Left cardiac atrium (tissue), 2 donors: ENCODE data around the gene ABHD11. TPM values are rescaled to one million over a fixed set of nuclear protein-coding genes. Genes with fewer than 3 reads are reported as not detected.

Experiments
- microRNA-seq, 2 donors: library from miRNA; unstranded; fragments of <30 nt; microRNA quantifications; one replicate each; pipeline ENCODE4 v1.2.0, GENCODE V29; 2020
- total RNA-seq, 2 donors: library from RNA; stranded (reverse); fragmentation: NEBNext Ultra II Directional; extraction: Animal tissue kit (Norgen Biotek cat#: 25700); gene quantifications; one replicate each; pipeline ENCODE4 v1.2.1, GENCODE V29; 2021
- donor health status: DM: no; HTN: yes; CAD: no; lungs with severe emphysema.
- donor health status: DM: yes; HTN: yes; CAD: no.

The ABHD11 gene
- total RNA-seq, 2 donors from 2014 or later = 22.6 to 27.4 TPM

Small RNA genes lying within 50 kb of the gene (microRNA-seq; reads per million reads assigned to microRNA genes)
- 0 reads per million in 2 donors for gene MIR4284

Other genes starting within 250 kb of the ABHD11 start
- 10 to 100 TPM; 40.6 to 44.4 TPM for gene BAZ1B, start 216.5 kb downstream of the ABHD11 start, total RNA-seq
- 10 to 100 TPM; 60.7 to 73.0 TPM for gene BCL7B, start 181.1 kb downstream of the ABHD11 start, total RNA-seq
- 10 to 100 TPM; 14.3 to 24.8 TPM for gene TBL2, start 160.2 kb downstream of the ABHD11 start, total RNA-seq
- 10 to 100 TPM; 14.0 to 29.1 TPM for gene MLXIPL, start 114.3 kb downstream of the ABHD11 start, total RNA-seq
- gene VPS37D, start 71.0 kb downstream of the ABHD11 start, total RNA-seq = 1 to 10 TPM; 1.4 to 2.5 TPM
- gene DNAJC30, start 55.3 kb downstream of the ABHD11 start, total RNA-seq = 10 to 100 TPM; 13.6 to 14.3 TPM
- 10 to 100 TPM; 70.3 to 72.5 TPM for gene BUD23, start 55.2 kb downstream of the ABHD11 start, total RNA-seq
- gene STX1A, start 19.1 kb downstream of the ABHD11 start, total RNA-seq = 1 to 10 TPM; 2.0 to 2.6 TPM
- gene CLDN3, start 31.5 kb upstream of the ABHD11 start, total RNA-seq = not detected
- gene CLDN4, start 92.2 kb upstream of the ABHD11 start, total RNA-seq = under 1 TPM in 1 of 2 donors, not detected in 1; 0.71 TPM
- under 1 TPM; 0.32 to 0.92 TPM for gene METTL27, start 103.7 kb upstream of the ABHD11 start, total RNA-seq
- not detected for gene TMEM270, start 122.4 kb upstream of the ABHD11 start, total RNA-seq